HG03108 (cell line): Measurements from ENCODE around the gene IFI27L2.

Source experiments
- ATAC-seq: cut with Tn5 transposase; IDR thresholded peaks from one replicate; pipeline ENCODE4 v1.9.1; 2021; ENCODE audit warnings: moderate library complexity; ENCODE audit not compliant: unreplicated experiment

IFI27L2 gene

DNA sequence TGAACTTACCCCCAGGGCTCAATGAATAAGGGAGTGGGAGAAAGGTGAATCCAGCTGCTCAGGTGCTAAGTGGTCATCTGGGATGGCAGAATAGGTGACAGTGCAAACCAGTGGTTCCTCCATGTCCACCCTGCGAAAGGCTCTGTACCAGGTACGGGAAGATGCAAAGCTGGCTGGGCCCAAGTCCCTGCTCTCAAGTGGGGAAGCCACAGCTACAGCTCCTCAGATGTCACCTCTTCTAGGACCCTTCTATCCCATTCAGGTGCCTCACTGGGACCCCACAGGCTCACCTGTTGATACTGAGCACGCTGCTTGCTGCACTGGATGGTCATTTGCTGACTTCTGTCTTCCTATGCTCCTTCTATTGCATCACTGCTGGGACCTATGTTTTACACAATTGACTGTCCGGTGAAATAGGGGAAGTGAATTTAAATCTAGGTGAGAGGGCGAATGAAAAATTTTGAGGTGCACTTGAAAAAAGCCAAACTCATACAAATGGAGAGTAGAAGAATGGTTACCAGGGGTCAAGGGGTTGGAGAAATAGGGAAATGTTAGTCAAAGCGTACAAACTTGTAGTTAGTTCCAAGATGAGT lies 24.4 kb upstream of the IFI27L2 start:
- ATAC-seq, result no peak

DNA sequence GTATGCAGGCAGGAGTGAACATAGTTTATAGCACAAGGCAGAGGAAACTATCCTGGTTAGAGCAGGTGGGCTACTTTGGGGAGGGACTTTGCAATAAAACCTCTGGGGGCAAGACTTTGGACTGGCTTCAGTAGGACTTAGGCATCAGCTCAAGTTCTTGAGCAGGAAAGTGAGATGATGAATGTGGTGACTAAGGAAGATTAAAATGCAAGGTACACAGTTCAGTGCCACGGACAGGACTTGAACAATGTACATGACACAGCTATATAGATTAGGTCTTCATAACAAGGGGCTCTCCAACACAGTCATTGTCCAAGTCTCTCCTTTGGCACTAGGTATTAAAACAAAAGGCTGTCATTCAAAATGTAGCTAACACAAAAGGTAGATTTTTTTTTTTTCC lies 23.3 kb upstream of the IFI27L2 start:
- ATAC-seq, result no peak

DNA sequence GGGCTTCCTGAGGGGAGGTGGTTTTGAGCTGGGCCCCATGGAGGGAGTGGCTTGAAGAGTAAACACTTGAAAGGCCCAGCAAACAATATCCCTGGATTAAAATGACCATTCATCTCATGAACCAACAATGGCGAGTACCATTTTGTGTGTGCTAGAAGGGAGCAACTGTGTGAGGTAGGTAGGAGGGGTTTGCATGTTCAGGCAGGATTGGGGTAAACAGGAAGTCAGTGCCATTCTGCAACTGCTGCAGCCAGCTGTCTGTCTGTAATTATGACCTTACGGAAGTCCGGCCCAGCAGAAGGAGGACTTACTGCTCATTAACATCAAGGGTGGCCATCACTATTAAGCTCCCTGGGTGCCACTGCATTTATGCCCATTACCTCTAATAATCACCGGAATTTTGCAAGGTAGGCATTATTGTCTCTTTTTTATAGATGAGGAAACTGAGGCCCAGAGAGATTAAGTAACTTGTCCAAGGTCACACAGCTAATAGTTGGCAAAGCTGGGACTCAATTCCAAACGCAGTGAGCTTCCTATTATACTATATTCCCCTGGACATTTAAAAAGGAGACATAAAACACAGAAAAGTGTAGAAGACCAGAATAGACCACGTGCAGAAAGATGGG lies 16.6 kb upstream of the IFI27L2 start:
- no peak for ATAC-seq

DNA sequence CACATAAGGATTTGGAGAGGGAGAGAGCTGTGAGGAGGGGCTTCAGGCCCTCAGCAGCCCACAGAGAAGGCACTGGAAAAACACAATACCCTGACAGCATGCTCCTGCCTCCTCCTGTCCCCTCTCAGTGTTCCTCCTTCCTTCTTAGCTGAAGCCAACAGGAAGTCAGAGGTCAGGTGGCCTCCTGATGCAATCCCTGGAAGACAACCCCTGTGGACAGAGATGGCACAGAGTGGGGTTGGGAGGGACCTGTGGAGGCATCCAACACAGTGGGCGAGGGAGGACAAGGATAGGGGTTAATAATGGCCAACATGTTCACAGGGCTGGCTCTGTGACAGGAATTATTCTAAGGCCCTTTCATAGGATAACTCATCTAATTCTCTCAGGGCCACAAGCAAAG lies 15.4 kb upstream of the IFI27L2 start:
- no peak for ATAC-seq

DNA sequence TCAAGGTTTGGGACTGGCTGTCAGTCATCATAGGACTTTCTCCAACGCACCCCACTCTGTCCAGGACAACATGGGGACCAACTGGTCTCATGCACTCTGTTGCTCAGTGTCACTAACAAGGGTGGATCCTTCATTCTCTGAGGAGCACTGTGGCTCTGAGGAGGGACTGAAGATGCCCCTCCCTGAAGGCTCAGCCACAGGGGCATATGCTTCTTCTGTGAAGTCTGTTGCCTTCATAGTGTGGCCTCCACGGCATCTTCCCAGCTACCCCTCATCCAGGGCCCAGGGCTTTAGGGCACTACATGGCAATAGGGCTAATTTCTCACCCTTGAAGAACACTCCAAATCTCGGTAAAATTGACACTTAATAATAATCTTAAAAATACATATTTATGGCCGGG lies 14.3 kb upstream of the IFI27L2 start:
- ATAC-seq, result no peak

DNA sequence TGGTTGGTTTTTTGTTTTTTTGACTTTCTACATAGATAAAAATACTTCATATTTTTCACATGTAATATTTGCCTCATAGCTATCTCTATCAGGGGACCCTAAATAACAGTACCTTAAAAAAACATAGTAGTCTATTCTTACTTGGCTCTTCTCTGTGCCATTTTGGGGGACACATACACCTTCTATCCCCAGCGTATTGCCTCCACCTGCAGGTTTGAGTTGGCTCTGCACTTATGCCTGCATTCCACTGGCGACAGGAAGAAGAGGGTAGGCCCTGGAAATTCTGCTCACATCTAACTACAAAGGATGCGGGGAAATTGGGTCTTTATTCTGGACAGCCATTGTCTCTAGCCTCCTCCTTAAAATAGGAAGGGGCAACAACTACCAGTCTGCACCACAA lies 13.8 kb upstream of the IFI27L2 start:
- ATAC-seq, result no peak

DNA sequence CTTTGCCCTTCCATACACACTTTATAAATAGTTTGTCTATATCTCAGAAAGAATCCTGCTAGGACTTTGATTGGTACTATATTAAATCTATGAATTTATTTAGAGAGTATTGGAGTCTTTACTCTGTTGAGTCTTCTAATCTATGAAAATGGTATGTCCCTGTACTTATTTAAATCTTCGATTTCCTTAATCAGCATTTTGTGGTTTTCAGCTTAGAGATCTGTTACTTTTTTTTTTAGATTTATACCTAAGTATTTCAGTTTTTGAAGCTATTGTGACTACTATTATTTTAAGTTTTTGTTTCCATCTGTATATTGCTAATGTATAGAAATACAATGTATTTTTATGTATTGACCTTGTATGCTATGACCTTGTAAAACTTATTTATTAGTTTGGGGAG lies 13.4 kb upstream of the IFI27L2 start:
- no peak for ATAC-seq

DNA sequence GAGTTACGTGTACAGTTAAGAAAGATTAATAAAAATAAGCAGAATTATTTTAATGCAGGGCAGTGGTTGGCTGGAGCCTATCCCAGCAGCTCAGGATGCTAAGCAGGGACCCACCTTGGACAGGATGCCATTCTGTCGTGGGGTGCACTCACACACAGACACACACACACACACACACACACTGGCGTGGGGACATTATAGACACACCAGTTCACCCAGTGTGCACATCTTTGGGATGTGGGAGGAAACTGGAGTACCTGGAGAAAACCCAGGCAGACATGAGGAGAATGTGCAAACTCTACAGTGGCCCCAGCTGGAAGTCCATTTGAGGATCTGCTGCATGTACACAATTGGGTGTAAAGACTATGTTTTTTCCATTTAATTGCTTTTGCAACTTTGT lies 12.8 kb upstream of the IFI27L2 start:
- ATAC-seq, result no peak

DNA sequence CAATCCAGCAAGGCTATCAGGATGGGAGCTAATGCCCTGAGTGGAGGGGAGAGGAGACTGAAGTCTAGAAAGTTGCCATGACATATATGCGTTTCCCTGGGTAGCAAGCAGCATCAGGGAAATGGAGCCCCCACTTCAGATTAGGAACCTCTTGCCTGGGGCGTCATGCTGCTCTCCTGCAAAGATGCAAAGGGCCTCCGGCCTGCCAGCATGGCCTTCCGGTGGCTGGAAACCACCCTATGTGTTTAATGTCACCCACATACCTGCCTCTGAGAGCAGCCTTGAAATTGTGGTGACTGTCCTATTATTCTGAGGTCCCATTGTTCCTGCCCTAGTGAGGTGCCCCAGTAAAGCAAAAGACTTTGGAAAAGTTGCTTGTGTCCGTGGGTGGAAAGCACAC lies 10.0 kb upstream of the IFI27L2 start:
- no peak for ATAC-seq

DNA sequence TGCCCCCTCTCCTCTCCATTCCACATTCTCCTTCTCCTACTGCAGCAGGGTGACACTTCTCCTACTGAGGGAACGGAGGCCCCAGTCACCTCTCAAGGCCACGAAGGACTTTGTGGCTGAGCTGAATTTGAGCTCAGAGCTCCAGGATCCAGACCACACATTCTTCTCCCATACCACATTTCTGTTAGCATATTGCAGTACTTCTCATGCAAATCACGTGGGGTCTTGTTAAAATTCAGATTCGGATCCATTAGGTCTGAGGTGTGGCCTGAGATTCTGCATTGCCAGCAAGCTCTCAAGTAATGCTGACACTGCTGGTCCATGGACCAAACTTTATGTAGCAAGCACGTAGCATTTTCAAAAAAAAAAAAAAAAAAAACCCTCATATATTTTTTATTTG lies 9.6 kb upstream of the IFI27L2 start:
- ATAC-seq, result no peak

DNA sequence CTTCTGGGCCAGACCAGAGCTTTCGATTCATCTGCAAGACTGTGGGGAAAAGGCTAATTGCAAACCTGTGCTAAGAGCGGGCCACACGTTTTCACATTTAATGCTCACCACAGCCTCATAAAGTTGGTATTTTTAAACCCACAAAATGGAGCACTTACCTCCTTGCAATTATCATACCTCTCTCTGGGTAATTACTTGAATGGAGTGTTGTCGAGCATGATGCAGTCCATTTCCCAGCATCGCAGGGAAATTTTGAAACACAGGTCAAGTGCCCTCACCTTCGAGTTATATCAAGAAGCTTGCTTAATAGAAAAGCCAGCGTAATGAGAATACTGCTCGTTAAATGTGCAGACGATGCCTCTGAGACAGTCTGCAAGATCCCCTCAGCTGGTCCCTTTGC lies 8.8 kb upstream of the IFI27L2 start:
- ATAC-seq, result no peak

DNA sequence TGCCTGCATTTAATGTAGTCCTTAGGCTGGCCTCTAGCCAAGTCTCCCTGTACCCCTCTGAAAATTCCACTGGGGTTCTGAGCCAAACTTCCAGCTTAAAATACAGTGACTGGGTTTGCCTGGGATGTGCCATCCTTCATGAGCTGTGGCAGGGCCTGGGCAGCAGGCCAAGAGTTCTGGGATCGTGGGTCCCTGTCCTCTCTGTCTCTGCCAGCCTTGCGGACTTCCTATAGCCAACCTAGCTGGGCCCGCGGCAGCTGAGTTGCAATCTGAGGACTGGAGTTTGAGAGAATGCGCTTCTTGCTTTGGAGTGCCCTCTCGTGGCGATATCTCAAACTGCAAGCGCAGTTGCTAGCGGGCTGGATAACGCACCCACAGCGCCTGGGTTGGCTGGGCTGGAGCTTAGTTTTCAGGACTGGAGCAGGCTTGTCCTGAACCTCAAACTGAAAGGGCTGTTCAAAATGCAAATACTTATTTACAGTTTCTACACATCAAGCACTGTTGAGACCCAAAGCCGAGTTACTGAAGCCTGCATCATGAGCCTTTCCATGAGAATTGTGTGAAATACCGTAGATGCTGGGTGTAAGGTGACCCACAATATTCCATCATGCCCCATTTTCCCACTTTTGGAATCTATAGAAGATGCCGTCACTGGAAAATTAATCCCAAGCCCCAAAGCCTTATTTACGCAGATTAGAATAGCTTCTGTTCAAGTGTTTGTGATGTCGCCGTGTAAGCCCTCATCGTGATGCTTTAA lies 7.3 kb upstream of the IFI27L2 start:
- peak; percentile 58 for ATAC-seq

DNA sequence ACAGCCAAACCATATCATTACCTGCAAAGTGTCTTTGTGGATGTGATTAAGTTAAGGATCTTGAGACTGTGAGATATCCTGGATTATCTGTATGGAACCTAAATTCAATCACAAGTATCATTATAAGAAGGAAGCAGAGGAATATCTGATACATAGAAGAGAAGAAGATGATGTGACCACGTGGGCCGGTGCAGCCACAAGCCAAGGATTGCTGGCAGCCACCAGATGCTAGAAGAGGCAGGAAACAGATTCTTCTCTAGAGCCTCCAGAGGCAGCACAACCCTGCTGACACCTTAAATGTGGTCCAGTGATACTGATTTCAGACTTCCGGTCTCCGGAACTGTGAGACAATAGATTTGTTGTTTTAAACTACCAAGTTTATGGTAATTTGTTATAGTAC lies 6.1 kb upstream of the IFI27L2 start:
- no peak for ATAC-seq

DNA sequence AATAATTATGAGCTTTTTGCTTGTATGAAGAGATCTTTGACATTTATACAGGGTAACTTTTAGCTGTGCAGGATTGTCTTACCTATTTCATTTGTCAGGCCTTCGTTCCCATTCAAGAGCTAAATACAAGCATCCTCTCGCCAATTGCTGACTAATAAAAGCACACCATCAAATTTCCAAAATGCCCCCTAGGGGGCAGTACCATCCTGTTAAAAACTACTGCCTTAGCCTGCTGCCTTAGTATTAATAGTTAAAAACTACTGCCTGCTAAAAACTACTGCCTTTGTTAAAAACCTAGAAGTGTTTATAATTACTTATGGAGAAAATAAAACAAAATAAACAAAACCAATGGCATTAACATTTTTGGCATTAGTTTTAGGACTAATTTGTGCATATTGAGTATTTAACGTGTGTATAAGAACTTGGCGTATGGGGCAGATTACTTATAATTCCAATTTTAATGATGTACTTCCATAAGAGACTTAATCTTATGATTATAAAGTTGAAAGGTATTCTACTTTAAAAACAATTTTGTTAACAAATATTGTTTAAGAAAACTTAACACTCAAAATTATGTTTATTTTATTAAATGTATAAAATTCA lies 3.0 kb upstream of the IFI27L2 start:
- ATAC-seq, result no peak

DNA sequence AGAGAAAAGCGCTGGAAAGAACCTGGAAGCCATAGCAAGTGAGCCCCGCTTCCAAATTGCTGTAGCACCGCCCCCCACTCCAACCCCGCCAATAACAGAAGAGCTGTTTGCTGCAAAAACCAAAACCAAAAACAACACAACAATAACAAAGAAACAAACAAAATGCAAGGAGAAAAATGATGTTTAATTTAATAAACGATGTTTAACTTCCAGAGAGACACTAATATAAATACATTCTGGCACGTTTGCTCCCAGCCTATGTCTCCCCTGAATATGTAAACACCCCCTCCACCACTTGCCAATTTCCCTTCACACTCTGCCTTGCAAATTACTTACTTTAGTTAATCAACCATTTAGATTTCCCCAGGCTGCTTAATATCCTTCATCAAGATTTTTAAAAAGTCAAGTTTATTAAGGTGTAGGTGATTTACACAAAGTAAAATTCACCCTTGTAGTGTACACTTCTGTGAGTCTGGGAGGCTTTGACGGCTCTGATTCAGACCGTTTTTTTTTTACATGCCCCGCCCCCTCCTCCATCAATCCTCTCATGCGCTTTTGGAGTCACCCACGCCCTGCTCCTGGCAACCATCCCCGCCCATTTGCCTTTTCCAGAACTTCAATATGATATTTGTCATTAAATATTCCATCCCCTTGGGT lies 482 bp upstream of the IFI27L2 start:
- ATAC-seq, result no peak

DNA sequence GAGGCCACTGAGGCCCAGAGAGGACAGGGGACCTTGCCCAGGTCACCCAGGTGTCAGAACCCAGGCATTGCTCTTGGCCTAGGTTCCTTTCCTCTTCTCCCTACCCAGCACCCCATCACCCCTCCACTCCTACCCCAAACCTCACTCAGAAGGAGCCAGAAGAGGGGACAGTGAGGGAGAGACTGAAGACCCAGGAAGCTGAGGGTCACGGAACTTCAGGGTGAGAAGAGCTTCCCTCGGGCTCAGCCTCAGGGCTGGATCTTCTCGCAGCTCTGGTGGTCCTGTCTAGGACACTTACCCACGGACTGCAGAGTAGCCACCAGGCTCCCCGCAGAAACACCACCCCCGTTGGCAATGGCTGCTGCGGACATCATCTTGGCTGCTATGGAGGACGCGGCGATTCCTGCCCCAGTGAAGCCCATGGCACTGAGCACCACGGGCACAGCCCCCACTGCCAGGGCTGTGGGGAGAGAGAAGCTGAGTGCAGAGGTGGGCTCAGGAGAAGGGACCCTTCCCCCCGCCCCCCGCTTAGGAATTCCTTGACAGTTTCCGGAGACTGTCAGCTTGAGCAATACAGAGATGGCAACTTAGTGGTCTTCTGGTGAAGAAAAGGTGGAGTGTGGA lies 1.1 kb downstream of the IFI27L2 start:
- no peak for ATAC-seq

DNA sequence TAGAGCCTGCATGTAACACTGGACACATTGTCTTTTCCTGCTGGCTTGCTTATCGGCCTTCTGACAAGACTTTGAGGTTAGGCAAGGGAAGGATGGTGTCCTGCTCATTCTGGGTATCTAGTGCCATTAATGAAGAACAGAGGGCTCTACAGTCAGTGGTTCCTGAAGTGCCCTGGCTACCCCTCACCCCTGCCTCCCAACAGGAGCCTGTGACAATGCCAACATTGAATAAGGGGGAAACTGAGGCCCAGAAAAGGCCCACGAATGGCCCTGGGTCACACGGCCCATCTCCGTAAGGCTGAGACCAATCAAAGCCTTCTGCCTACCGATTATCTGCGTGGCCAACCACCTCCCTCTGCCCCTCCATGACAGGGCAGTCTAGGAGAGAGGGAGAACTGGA lies 2.1 kb downstream of the IFI27L2 start:
- ATAC-seq, result no peak

DNA sequence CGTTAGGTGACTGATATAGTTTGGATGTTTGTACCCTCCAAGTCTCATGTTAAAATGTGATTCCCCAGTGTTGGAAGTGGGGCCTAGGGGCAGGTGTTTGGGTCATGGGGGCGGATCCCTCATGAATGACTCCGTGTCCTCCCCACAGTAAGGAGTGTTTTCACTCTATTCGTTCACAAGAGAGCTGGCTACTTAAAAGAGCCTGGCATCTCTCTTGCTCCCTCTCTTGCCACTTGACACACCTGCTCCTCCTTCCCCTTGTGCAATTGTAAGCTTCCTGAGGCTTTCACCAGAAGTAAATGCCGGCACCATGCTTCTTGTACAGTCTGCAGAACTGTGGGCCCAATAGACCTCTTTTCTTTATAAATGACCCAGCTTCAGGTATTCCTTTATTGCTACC lies 2.6 kb downstream of the IFI27L2 start:
- ATAC-seq, result no peak

DNA sequence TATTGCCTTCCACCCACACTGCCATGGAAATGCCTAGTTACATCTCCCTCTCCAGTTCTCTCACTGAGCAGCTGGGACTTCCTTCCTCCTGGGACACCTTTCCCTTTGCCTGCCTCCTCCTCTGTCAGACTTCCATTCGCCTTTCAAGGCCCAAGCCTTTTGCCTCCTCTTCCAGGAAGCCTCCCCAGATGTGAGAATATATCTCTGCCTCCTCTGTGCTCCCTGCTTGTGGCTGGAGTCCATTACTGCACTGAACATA lies 3.1 kb downstream of the IFI27L2 start:
- no peak for ATAC-seq

DNA sequence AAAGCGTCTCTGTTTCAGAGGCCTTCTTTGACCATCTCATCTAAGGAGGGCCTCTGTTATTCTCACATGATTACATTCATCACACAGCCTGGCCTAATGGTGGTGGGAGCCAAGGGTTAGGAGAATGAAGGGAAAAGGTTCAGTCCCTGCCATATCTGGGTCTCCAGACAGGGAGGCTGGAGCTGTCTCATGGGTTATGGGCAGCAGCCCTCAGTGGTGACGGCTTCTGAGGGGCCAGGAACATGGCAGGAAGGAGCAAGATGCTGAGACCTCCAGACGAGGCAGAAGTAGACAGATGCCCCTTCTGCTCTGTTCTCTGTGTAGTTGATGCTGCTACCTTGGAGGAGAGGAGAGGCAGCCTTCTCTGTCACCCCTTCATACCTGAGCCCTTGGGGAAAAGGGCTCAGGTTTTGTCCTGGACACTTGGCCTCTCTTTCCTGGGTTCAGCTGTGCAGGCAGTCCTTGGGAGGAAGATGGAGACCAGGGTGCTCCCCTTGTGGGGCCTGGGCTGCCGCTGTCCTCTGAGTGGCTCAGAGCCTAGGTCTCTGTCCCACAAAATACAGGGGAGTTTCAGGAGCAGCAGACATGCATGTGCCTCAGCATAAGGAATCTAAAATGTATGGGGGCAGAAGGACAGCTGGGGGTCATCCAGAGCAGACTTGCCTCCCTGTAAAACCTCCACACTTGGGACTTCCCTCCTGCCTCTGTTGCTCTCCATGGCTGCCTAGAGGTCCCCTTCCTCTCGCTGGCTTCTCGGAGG lies 3.6 kb downstream of the IFI27L2 start:
- ATAC-seq, result no peak
